IMR-90 (cell line): ENCODE results near the gene APOC1. TPM values are rescaled to one million over a fixed set of nuclear protein-coding genes. Genes with fewer than 3 reads are reported as not detected.

Source experiments
- ATAC-seq: fragments of 200-7000 bp; cut with Tn5 transposase; 2 replicates; pipeline ENCODE4 v1.9.1; 2020; ENCODE audit warnings: low read depth, mild to moderate bottlenecking, moderate library complexity
- BruUV-seq: library from RNA; stranded (reverse); fragments of 400-500 nt; replicated peaks from 2 replicates; lab custom pipeline; 2021; lab: Mats Ljungman, UMichigan
- CTCF ChIA-PET: fragments of 300-600 bp; formaldehyde crosslinking; extraction: SDS; loops from one replicate; lab custom pipeline; 2021; ENCODE audit warnings: antibody characterized with exemption; lab: Yijun Ruan, JAX
- POLR2A ChIA-PET: fragments of 300-600 bp; sonication (Branson Sonifier 250); formaldehyde crosslinking; loops from one replicate; lab custom pipeline; 2022; ENCODE audit warnings: antibody characterized with exemption; ENCODE audit not compliant: unreplicated experiment; lab: Charles Lee
- DNase-seq: peaks from one replicate; pipeline ENCODE4 v3.0.0; 2013
- H2AFZ ChIP-seq: replicated peaks from 2 replicates; pipeline ENCODE3; 2013; ENCODE audit warnings: low read length, mild to moderate bottlenecking; ENCODE audit not compliant: poor library complexity
- H2AK5ac ChIP-seq: 2 replicates; pipeline ENCODE4 v1.6.1; 2013; ENCODE audit warnings: low read depth, low read length, inconsistent platforms
- H2AK9ac ChIP-seq: replicated peaks from 2 replicates; pipeline ENCODE3; 2013; ENCODE audit warnings: mild to moderate bottlenecking, low read depth, low read length, moderate library complexity; ENCODE audit not compliant: poor library complexity
- H2BK120ac ChIP-seq: 2 replicates; pipeline ENCODE4 v1.6.1; 2013; ENCODE audit warnings: low read depth, low read length, inconsistent platforms
- H2BK15ac ChIP-seq: 3 replicates; pipeline ENCODE4 v1.6.1; 2013; ENCODE audit warnings: low read depth, low read length, inconsistent platforms
- H2BK20ac ChIP-seq: 2 replicates; pipeline ENCODE4 v1.6.1; 2013; ENCODE audit warnings: low read depth, mild to moderate bottlenecking, inconsistent platforms, low read length, moderate library complexity
- H2BK5ac ChIP-seq: 2 replicates; pipeline ENCODE4 v1.6.1; 2013; ENCODE audit warnings: mild to moderate bottlenecking, low read depth, low read length, inconsistent platforms; ENCODE audit not compliant: poor library complexity, severe bottlenecking
- H3K14ac ChIP-seq: replicated peaks from 2 replicates; pipeline ENCODE4 v1.6.1; 2013; ENCODE audit warnings: low read depth, low read length, inconsistent platforms
- H3K18ac ChIP-seq: 2 replicates; pipeline ENCODE4 v1.6.1; 2013; ENCODE audit warnings: low read depth, low read length, control low read depth
- H3K23ac ChIP-seq: 2 replicates; pipeline ENCODE4 v1.6.1; 2013; ENCODE audit warnings: low read depth, low read length, inconsistent platforms
- H3K27ac ChIP-seq: 2 replicates; pipeline ENCODE4 v1.5.1; 2013; ENCODE audit warnings: mild to moderate bottlenecking, control low read depth, low read length; ENCODE audit not compliant: insufficient read depth
- H3K27me3 ChIP-seq: 2 replicates; pipeline ENCODE4 v1.6.1; 2013; ENCODE audit warnings: low read length; ENCODE audit not compliant: control insufficient read depth, insufficient read depth
- H3K36me3 ChIP-seq: 2 replicates; pipeline ENCODE4 v1.6.1; 2013; ENCODE audit warnings: low read length, mixed read lengths; ENCODE audit not compliant: control insufficient read depth, insufficient read depth
- H3K4ac ChIP-seq: 2 replicates; pipeline ENCODE4 v1.6.1; 2013; ENCODE audit warnings: low read depth, low read length, inconsistent platforms
- H3K4me1 ChIP-seq: 2 replicates; pipeline ENCODE4 v1.6.1; 2013; ENCODE audit warnings: low read length, mixed read lengths; ENCODE audit not compliant: control insufficient read depth, insufficient read depth
- H3K4me2 ChIP-seq: 2 replicates; pipeline ENCODE4 v1.6.1; 2013; ENCODE audit warnings: low read depth, mild to moderate bottlenecking, control low read depth, low read length, moderate library complexity
- H3K4me3 ChIP-seq: 2 replicates; pipeline ENCODE4 v1.5.1; 2013; ENCODE audit warnings: low read depth, mild to moderate bottlenecking, control low read depth, low read length, moderate library complexity; ENCODE audit not compliant: insufficient read depth
- H3K56ac ChIP-seq: 2 replicates; pipeline ENCODE4 v1.6.1; 2013; ENCODE audit warnings: low read length, inconsistent platforms; ENCODE audit not compliant: insufficient read depth; ENCODE audit errors: extremely low read depth
- H3K79me1 ChIP-seq, 2 experiments: 2 replicates each; pipeline ENCODE4 v1.6.1; 2013; ENCODE audit warnings: low read length in 2 of 2, inconsistent platforms in 1 of 2, low read depth in 1 of 2
- H3K9ac ChIP-seq: 2 replicates; pipeline ENCODE4 v1.6.1; 2013; ENCODE audit warnings: low read depth, low read length, control low read depth
- H3K9me1 ChIP-seq: 2 replicates; pipeline ENCODE4 v1.6.1; 2013; ENCODE audit warnings: low read length, inconsistent platforms; ENCODE audit not compliant: insufficient read depth
- H3K9me3 ChIP-seq: 2 replicates; pipeline ENCODE4 v1.6.1; 2013; ENCODE audit warnings: low read length; ENCODE audit not compliant: control insufficient read depth, insufficient read depth
- H4K20me1 ChIP-seq: 2 replicates; pipeline ENCODE4 v1.6.1; 2013; ENCODE audit warnings: low read length, inconsistent platforms; ENCODE audit not compliant: insufficient read depth
- H4K5ac ChIP-seq: 2 replicates; pipeline ENCODE4 v1.6.1; 2013; ENCODE audit warnings: mild to moderate bottlenecking, low read depth, low read length, control low read depth
- H4K8ac ChIP-seq, 2 experiments: 2 replicates each; pipeline ENCODE4 v1.6.1; 2013; ENCODE audit warnings: low read depth in 2 of 2, low read length in 2 of 2, control low read depth in 1 of 2, inconsistent platforms in 1 of 2
- H4K91ac ChIP-seq: 2 replicates; pipeline ENCODE4 v1.6.1; 2013; ENCODE audit warnings: low read depth, low read length, inconsistent platforms; ENCODE audit not compliant: insufficient read depth
- BHLHE40 ChIP-seq: fragments of 150-350 bp; IDR thresholded peaks from 2 replicates; pipeline ENCODE4 v1.6.1; 2016; ENCODE audit warnings: mild to moderate bottlenecking, low read depth, low read length
- CEBPB ChIP-seq: IDR thresholded peaks from 2 replicates; pipeline ENCODE4 v1.6.1; 2012; ENCODE audit warnings: low read depth, low read length, improper control_type of control experiment
- CTCF ChIP-seq: conservative IDR thresholded peaks from 2 replicates; pipeline ENCODE4 v1.5.1; 2012; ENCODE audit warnings: mild to moderate bottlenecking, low read depth, low read length, improper control_type of control experiment
- MAFK ChIP-seq: IDR thresholded peaks from 2 replicates; pipeline ENCODE4 v1.6.1; 2012; ENCODE audit warnings: low read depth, low read length, improper control_type of control experiment
- NFE2L2 ChIP-seq: fragments of 150-350 bp; IDR thresholded peaks from 2 replicates; pipeline ENCODE4 v1.6.1; 2016; ENCODE audit warnings: low read depth, mild to moderate bottlenecking, low read length
- POLR2A ChIP-seq: IDR thresholded peaks from 2 replicates; pipeline ENCODE4 v1.6.1; 2012; ENCODE audit warnings: mild to moderate bottlenecking, low read depth, low read length
- RAD21 ChIP-seq: IDR thresholded peaks from 2 replicates; pipeline ENCODE4 v1.6.1; 2012; ENCODE audit warnings: low read length, improper control_type of control experiment
- SMC3 ChIP-seq: fragments of 150-350 bp; IDR thresholded peaks from 2 replicates; pipeline ENCODE4 v1.6.1; 2016; ENCODE audit warnings: low read depth, mild to moderate bottlenecking, antibody characterized with exemption, low read length, moderate library complexity
- WGBS, 2 experiments: methylation state at CpG; one replicate each; pipeline versions ENCODE4 v1.1.5 to v1.1.7; 2013; ENCODE audit warnings: missing lambda C conversion rate in 2 of 2; ENCODE audit not compliant: insufficient read length in 1 of 2; ENCODE audit errors: extremely low coverage in 2 of 2; 5-methylcytosine and 5-hydroxymethylcytosine counted together
- dilution Hi-C: fragments of 300-500 bp; cut with HindIII; formaldehyde crosslinking; loops from one replicate; pipeline ENCODE4 v1.14.3; 2018; ENCODE audit warnings: low sequenced_read_pairs; ENCODE audit not compliant: unreplicated experiment
- in situ Hi-C: fragments of 300-500 bp; cut with MboI; formaldehyde crosslinking; loops from 3 replicates; pipeline ENCODE4 v1.14.3; 2019; ENCODE audit warnings: low sequenced_read_pairs, inconsistent platforms, mixed read lengths
- intact Hi-C: fragments of 100-400 bp; cut with micrococcal nuclease; formaldehyde crosslinking; loops from 2 replicates; pipeline ENCODE4 v1.10.0; 2022
- polyA plus RNA-seq, 3 experiments: library from polyadenylated mRNA; depleted of rRNA; stranded (reverse); fragments of >200 nt; gene quantifications; 2 replicates each; pipeline ENCODE4 v1.2.3, GENCODE V29; 2012; ENCODE audit warnings: low replicate concordance in 1 of 3
- total RNA-seq: library from RNA; depleted of rRNA; stranded (reverse); fragments of >200 nt; gene quantifications from 2 replicates; pipeline ENCODE4 v1.2.3, GENCODE V29; 2012

APOC1 gene
- total and polyA plus RNA-seq, 2 of the 4 experiments (the other 2 are of a cell fraction) = 1.1 TPM; not detected in 1

DNA sequence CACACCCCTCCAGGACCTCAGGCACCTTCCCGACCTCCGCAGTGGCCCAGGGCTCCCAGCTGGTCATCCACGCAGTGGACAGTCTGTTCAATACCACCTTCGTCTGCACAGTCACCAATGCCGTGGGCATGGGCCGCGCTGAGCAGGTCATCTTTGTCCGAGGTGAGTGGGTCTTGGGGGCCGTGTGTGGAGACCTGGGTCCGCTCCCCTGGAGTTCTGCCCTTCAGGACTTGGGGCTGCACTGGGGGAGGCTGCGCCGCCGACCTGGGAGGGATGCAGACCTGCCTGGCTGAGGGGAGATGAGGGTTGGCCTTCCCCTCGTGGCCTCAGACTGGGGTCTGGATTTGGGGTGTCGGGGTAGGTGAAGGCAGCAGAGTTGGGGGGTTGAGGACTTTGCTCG is 40.1 kb upstream of the APOC1 start:
- intact Hi-C loops (no loop called here), dilution Hi-C loops (no loop called here), in situ Hi-C loops (no loop called here)
- Histone ChIP-seq H4K91ac (no peak overlapping the region), H3K4me2 (no peak overlapping the region), H3K4me1 (peaks cover 2% of the 10 kb centered on the region; the same call in 1 of the 2 replicates), H3K18ac (no peak overlapping the region), H3K14ac (no peak overlapping the region), H3K27ac (no peak overlapping the region), H3K56ac (no peak overlapping the region), H4K20me1 (peaks cover 32% of the 10 kb centered on the region), H3K36me3 (peaks cover 81% of the 10 kb centered on the region), H2BK20ac (no peak overlapping the region), H4K8ac (no peak overlapping the region), H3K9me1 (peaks cover 8% of the 10 kb centered on the region; the same call in 1 of the 2 replicates), H3K9ac (no peak overlapping the region), H3K4ac (no peak overlapping the region), H2BK15ac (no peak overlapping the region), H2AK5ac (no peak overlapping the region), H3K9me3 (no peaks in the 10 kb centered on the region), H3K4me3 (no peak overlapping the region), H3K27me3 (no peaks in the 10 kb centered on the region), H3K79me1 (peaks cover 26 to 85% of the 10 kb centered on the region in 2 experiments), H2AK9ac (no peak overlapping the region), H2AFZ (no peak overlapping the region), H3K23ac (no peak overlapping the region), H2BK120ac (no peak overlapping the region), H4K5ac (no peak overlapping the region), H2BK5ac (no peak overlapping the region)
- ATAC-seq (no peak), DNase-seq (no peak)
- ChIA-PET POLR2A (no interaction called here), CTCF (no interaction called here)
- TF ChIP-seq POLR2A (no peak), BHLHE40 (no peak), MAFK (no peak), CTCF (no peak), CEBPB (no peak), SMC3 (no peak), RAD21 (no peak), NFE2L2 (no peak)
- WGBS, 2 experiments = 100% methylated on average over 1 of the region's 16 CpGs; no CpG with 5 or more reads in 1 of the 2 experiments
- BruUV-seq = no TSS peak
